Uterus (tissue), 4 donors: Measurements from ENCODE around the gene CRADD. TPM values are rescaled to one million over a fixed set of nuclear protein-coding genes. Genes with fewer than 3 reads are reported as not detected.

Experiments
- DNase-seq, 2 donors: peaks; one replicate each; pipeline ENCODE4 v3.0.0-alpha.2; 2019 to 2020
- H3K27ac ChIP-seq, 2 donors: fragments of 200-600 bp; sonication (generic); 1 replicate in 1 of 2; 2 replicates in 1 of 2; pipeline ENCODE4 v1.5.1; 2016 to 2018
- H3K27me3 ChIP-seq, 2 donors: fragments of 200-600 bp; sonication (generic); one replicate each; pipeline ENCODE4 v1.5.1; 2018 to 2019; ENCODE audit warnings: control low read depth in 1 of 2
- H3K36me3 ChIP-seq, 2 donors: fragments of 200-600 bp; sonication (generic); one replicate each; pipeline ENCODE4 v1.5.1; 2019; ENCODE audit warnings: control low read depth in 1 of 2
- H3K4me1 ChIP-seq, 2 donors: fragments of 200-600 bp; sonication (generic); one replicate each; pipeline ENCODE4 v1.5.1; 2018 to 2019; ENCODE audit warnings: control low read depth in 1 of 2
- H3K4me3 ChIP-seq, 2 donors: fragments of 200-600 bp; sonication (generic); 1 replicate in 1 of 2; 2 replicates in 1 of 2; pipeline ENCODE4 v1.5.1; 2018 to 2019; ENCODE audit warnings: mild to moderate bottlenecking in 1 of 2
- H3K9me3 ChIP-seq, 2 donors: fragments of 200-600 bp; sonication (generic); one replicate each; pipeline ENCODE4 v1.5.1; 2019; ENCODE audit warnings: control low read depth in 1 of 2
- CTCF ChIP-seq, 4 experiments: fragments of 200-600 bp in 2 of 4; fragments of 450-650 bp in 2 of 4; sonication (generic) in 2 of 4; IDR thresholded peaks; one replicate each; pipeline ENCODE4 v1.5.1; 2016 to 2019; ENCODE audit warnings: antibody characterized with exemption in 4 of 4, mild to moderate bottlenecking in 2 of 4, moderate library complexity in 1 of 4
- POLR2A ChIP-seq, 2 donors: fragments of 450-650 bp; IDR thresholded peaks; one replicate each; pipeline ENCODE4 v1.6.1; 2016; ENCODE audit warnings: antibody characterized with exemption in 2 of 2, mild to moderate bottlenecking in 1 of 2, moderate library complexity in 1 of 2
- intact Hi-C: fragments of 100-400 bp; cut with DNase I; formaldehyde crosslinking; loops from one replicate; pipeline ENCODE4 v1.15.1; 2023; ENCODE audit warnings: low total_unique reads
- total RNA-seq, 4 donors: library from RNA; depleted of rRNA in 3 of 4; stranded (reverse); fragments of >200 nt in 3 of 4; gene quantifications; one replicate each; pipeline versions ENCODE4 v1.1.0 to v1.2.4, GENCODE V29; 2014 to 2023
- donor health status: DM: yes; HTN: yes; CAD: no.

CRADD gene
- total RNA-seq, 4 donors from 2014 or later, result 26.4 to 105 (median 49.2) TPM

- Histone ChIP-seq H3K27ac (peak overlapping the region; percentile 93 to 99), H3K36me3 (no peaks in the 10 kb centered on the region), H3K27me3 (no peaks in the 10 kb centered on the region), H3K4me1 (no peaks in the 10 kb centered on the region), H3K9me3 (no peaks in the 10 kb centered on the region), H3K4me3 (peak overlapping the region; percentile 44 to 57)
- intact Hi-C loops, result loop anchor here (5.0 to 10.0 kb wide), 2 partner anchors 57 to 169 kb away; partner anchors contain the start of gene SOCS2
- no peak for TF ChIP-seq CTCF (IDR thresholded peaks at IDR 0.05)
- TF ChIP-seq POLR2A (IDR thresholded peaks at IDR 0.05), result no peak
- peak in 1 of 2 donors; percentile 48 for DNase-seq
Observed at GRCh38 chr12:93741659-93742109, 64.5 kb downstream of the CRADD start.

- H3K27me3 ChIP-seq, result no peaks in the 10 kb centered on the region
- TF ChIP-seq CTCF (IDR thresholded peaks at IDR 0.05) (peak; percentile 24 to 71 (median 56)), POLR2A (IDR thresholded peaks at IDR 0.05) (peak; percentile 11 to 48)
- peak overlapping the region; percentile 44 to 57 for H3K4me3 ChIP-seq
- peak; percentile 82 to 87 for DNase-seq
- intact Hi-C loops, result loop anchor here (5.0 to 10.0 kb wide), 2 partner anchors 58 to 170 kb away; partner anchors contain the start of gene SOCS2
- H3K27ac ChIP-seq, result peak overlapping the region; percentile 93 to 99
- H3K9me3 ChIP-seq, result no peaks in the 10 kb centered on the region
- H3K4me1 ChIP-seq, result no peaks in the 10 kb centered on the region
- no peaks in the 10 kb centered on the region for H3K36me3 ChIP-seq
Observed at GRCh38 chr12:93742110-93742934, 65.1 kb downstream of the CRADD start.

GRCh38 chr12:93743229-93743998 lies 66.2 kb downstream of the CRADD start:
- H3K4me1 ChIP-seq, result no peaks in the 10 kb centered on the region
- H3K9me3 ChIP-seq, result no peaks in the 10 kb centered on the region
- intact Hi-C loops, result loop anchor here (5.0 to 10.0 kb wide), 2 partner anchors 59 to 171 kb away; partner anchors contain the start of gene SOCS2
- no peak for DNase-seq
- peak overlapping the region; percentile 93 to 99 for H3K27ac ChIP-seq
- H3K27me3 ChIP-seq, result no peaks in the 10 kb centered on the region
- H3K4me3 ChIP-seq, result peak overlapping the region; percentile 44 to 57
- H3K36me3 ChIP-seq, result no peaks in the 10 kb centered on the region
- TF ChIP-seq POLR2A (IDR thresholded peaks at IDR 0.05) (no peak), CTCF (IDR thresholded peaks at IDR 0.05) (no peak)

GRCh38 chr12:93743999-93744689 lies 67.0 kb downstream of the CRADD start:
- no peak for DNase-seq
- Histone ChIP-seq H3K27me3 (no peaks in the 10 kb centered on the region), H3K36me3 (no peaks in the 10 kb centered on the region), H3K27ac (peak overlapping the region; percentile 93 to 99), H3K9me3 (no peaks in the 10 kb centered on the region), H3K4me3 (no peak overlapping the region), H3K4me1 (no peaks in the 10 kb centered on the region)
- TF ChIP-seq POLR2A (IDR thresholded peaks at IDR 0.05) (no peak), CTCF (IDR thresholded peaks at IDR 0.05) (no peak)
- intact Hi-C loops, result loop anchor here (5.0 to 10.0 kb wide), 2 partner anchors 59 to 172 kb away; partner anchors contain the start of gene SOCS2
